Tibial artery (tissue), 4 donors: Measurements from ENCODE around the gene LPP.

Experiments
- DNase-seq, 2 donors: peaks; one replicate each; pipeline ENCODE4 v3.0.0-alpha.2; 2019
- H3K27ac ChIP-seq, 2 donors: fragments of 200-600 bp; sonication (generic) in 1 of 2; 1 replicate in 1 of 2; 2 replicates in 1 of 2; pipeline ENCODE4 v1.5.1; 2018 to 2019; ENCODE audit warnings: mild to moderate bottlenecking in 1 of 2
- H3K27me3 ChIP-seq, 2 donors: fragments of 200-600 bp; sonication (generic) in 1 of 2; one replicate each; pipeline versions ENCODE4 v1.5.1 to v1.6.0; 2016 to 2019
- H3K36me3 ChIP-seq, 3 donors: fragments of 200-600 bp; sonication (generic) in 2 of 3; one replicate each; pipeline ENCODE4 v1.5.1; 2016 to 2019; ENCODE audit warnings: mild to moderate bottlenecking in 2 of 3
- H3K4me1 ChIP-seq, 4 donors: fragments of 200-600 bp; sonication (generic) in 2 of 4; 1 replicate in 3 of 4; 2 replicates in 1 of 4; pipeline ENCODE4 v1.5.1; 2016 to 2019
- H3K4me3 ChIP-seq, 2 donors: fragments of 200-600 bp; sonication (generic) in 1 of 2; 1 replicate in 1 of 2; 2 replicates in 1 of 2; pipeline ENCODE4 v1.5.1; 2018 to 2019; ENCODE audit warnings: mild to moderate bottlenecking in 2 of 2
- H3K9me3 ChIP-seq, 3 donors: fragments of 200-600 bp; sonication (generic) in 1 of 3; one replicate each; pipeline ENCODE4 v1.5.1; 2016 to 2019
- CTCF ChIP-seq, 2 experiments: fragments of 200-600 bp in 1 of 2; fragments of 450-650 bp in 1 of 2; IDR thresholded peaks; one replicate each; pipeline ENCODE4 v1.5.1; 2017 to 2019; ENCODE audit warnings: antibody characterized with exemption in 2 of 2, mild to moderate bottlenecking in 1 of 2, moderate library complexity in 1 of 2
- intact Hi-C: fragments of 100-400 bp; cut with DNase I; formaldehyde crosslinking; loops from one replicate; pipeline ENCODE4 v1.15.0; 2023; ENCODE audit warnings: low total_unique reads

The LPP gene

GRCh38 chr3:188680605-188681004, 526.6 kb downstream of the LPP start:
- no peak for TF ChIP-seq CTCF (IDR thresholded peaks at IDR 0.05)
- no peak for DNase-seq
- no peak overlapping the region for H3K4me3 ChIP-seq
- intact Hi-C loops = no loop called here
- no peaks in the 10 kb centered on the region for H3K27me3 ChIP-seq
- H3K4me1 ChIP-seq = peaks cover 0 to 74% (median 35%) of the 10 kb centered on the region in 4 donors
- no peaks in the 10 kb centered on the region for H3K36me3 ChIP-seq
- peak overlapping the region in 1 of 2 donors; percentile 50 for H3K27ac ChIP-seq
- no peaks in the 10 kb centered on the region for H3K9me3 ChIP-seq

DNA sequence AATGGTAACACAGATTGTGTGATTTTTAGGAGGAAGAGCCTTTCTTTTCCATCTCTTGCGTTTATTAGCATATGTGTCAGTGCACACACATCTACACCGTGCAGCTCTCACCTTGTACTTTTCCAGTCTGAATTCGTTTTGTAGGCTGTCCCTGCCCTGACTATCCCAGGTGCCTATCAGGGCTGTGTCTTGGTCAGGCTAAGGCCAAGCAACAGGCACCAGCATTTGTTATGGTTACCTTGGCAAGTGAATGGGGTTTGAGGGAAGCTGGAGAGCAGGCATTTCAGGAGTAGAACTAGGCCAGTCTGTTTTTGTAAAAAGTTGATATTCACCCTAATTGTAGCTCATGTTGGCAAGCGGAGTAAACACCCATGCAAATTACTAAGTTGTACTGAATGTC, 528.4 kb downstream of the LPP start:
- intact Hi-C loops = no loop called here
- Histone ChIP-seq H3K27ac (peak overlapping the region in 1 of 2 donors; percentile 61), H3K9me3 (no peaks in the 10 kb centered on the region), H3K36me3 (no peaks in the 10 kb centered on the region), H3K4me3 (no peak overlapping the region), H3K27me3 (no peaks in the 10 kb centered on the region), H3K4me1 (peaks cover 0 to 88% (median 42%) of the 10 kb centered on the region in 4 donors)
- DNase-seq = no peak
- no peak for TF ChIP-seq CTCF (IDR thresholded peaks at IDR 0.05)

DNA sequence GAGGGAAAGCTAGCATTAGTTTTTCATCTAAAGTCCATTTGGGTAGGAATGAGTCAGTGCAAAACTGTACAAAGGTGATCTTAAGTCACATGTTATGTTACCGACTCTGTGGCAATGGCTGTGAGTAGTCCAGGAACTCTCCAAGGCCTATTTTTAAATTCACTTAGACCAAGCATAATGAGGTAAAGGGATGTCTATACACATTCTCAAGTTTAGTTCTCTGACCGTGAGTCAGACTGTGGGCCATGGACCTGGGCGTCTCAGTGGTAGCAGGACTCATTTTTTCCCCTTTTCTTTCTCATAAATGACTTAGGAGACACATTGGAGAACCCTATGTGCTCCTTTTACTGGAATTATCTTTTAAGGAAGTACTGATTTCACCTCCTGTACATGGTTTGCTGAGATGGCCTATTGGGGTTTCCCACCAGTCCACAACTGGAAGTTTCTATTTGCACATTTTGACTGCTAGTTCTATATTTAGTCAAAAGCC, 529.1 kb downstream of the LPP start:
- Histone ChIP-seq H3K36me3 (no peaks in the 10 kb centered on the region), H3K27me3 (no peaks in the 10 kb centered on the region), H3K4me3 (no peak overlapping the region), H3K9me3 (no peaks in the 10 kb centered on the region), H3K27ac (peak overlapping the region; percentile 53 to 61), H3K4me1 (peaks cover 0 to 90% (median 43%) of the 10 kb centered on the region in 4 donors)
- intact Hi-C loops = no loop called here
- no peak for TF ChIP-seq CTCF (IDR thresholded peaks at IDR 0.05)
- DNase-seq = peak; percentile 27 to 68

- no peaks in the 10 kb centered on the region for H3K9me3 ChIP-seq
- peak overlapping the region in 1 of 2 donors; percentile 61 for H3K27ac ChIP-seq
- H3K4me1 ChIP-seq = peaks cover 0 to 90% (median 52%) of the 10 kb centered on the region in 4 donors
- intact Hi-C loops = no loop called here
- no peaks in the 10 kb centered on the region for H3K27me3 ChIP-seq
- no peak for TF ChIP-seq CTCF (IDR thresholded peaks at IDR 0.05)
- no peak overlapping the region for H3K4me3 ChIP-seq
- no peaks in the 10 kb centered on the region for H3K36me3 ChIP-seq
- no peak for DNase-seq
These were observed 530.3 kb downstream of the LPP start for GRCh38 chr3:188684276-188684675.

GRCh38 chr3:188685789-188686188, 531.8 kb downstream of the LPP start:
- Histone ChIP-seq H3K4me1 (peaks cover 0 to 90% (median 51%) of the 10 kb centered on the region in 4 donors), H3K9me3 (no peaks in the 10 kb centered on the region), H3K4me3 (no peak overlapping the region), H3K27me3 (no peaks in the 10 kb centered on the region), H3K36me3 (no peaks in the 10 kb centered on the region), H3K27ac (no peak overlapping the region)
- no peak for TF ChIP-seq CTCF (IDR thresholded peaks at IDR 0.05)
- intact Hi-C loops = loop anchor here (5.0 kb wide), 1 partner anchor 473 kb away; no protein-coding TSS in a partner anchor
- no peak for DNase-seq

GRCh38 chr3:188686324-188686723, 532.4 kb downstream of the LPP start:
- Histone ChIP-seq H3K9me3 (no peaks in the 10 kb centered on the region), H3K36me3 (no peaks in the 10 kb centered on the region), H3K4me1 (peaks cover 0 to 90% (median 51%) of the 10 kb centered on the region in 4 donors), H3K27ac (no peak overlapping the region), H3K4me3 (no peak overlapping the region), H3K27me3 (no peaks in the 10 kb centered on the region)
- TF ChIP-seq CTCF (IDR thresholded peaks at IDR 0.05) = no peak
- intact Hi-C loops = loop anchor here (5.0 kb wide), 1 partner anchor 474 kb away; no protein-coding TSS in a partner anchor
- no peak for DNase-seq
